ENCODE results near the gene GNAS. TPM values are rescaled to one million over a fixed set of nuclear protein-coding genes. Genes with fewer than 3 reads are reported as not detected.

The GNAS gene
- total and polyA plus RNA-seq, 9 of the 15 experiments (the other 6 are each of a cell fraction or from before 2014, with no cell fraction given), result 128 to 648 (median 266) TPM

DNA sequence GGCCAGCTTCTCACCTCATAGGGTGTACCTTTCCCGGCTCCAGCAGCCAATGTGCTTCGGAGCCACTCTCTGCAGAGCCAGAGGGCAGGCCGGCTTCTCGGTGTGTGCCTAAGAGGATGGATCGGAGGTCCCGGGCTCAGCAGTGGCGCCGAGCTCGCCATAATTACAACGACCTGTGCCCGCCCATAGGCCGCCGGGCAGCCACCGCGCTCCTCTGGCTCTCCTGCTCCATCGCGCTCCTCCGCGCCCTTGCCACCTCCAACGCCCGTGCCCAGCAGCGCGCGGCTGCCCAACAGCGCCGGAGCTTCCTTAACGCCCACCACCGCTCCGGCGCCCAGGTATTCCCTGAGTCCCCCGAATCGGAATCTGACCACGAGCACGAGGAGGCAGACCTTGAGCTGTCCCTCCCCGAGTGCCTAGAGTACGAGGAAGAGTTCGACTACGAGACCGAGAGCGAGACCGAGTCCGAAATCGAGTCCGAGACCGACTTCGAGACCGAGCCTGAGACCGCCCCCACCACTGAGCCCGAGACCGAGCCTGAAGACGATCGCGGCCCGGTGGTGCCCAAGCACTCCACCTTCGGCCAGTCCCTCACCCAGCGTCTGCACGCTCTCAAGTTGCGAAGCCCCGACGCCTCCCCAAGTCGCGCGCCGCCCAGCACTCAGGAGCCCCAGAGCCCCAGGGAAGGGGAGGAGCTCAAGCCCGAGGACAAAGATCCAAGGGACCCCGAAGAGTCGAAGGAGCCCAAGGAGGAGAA, 12.3 kb upstream of the GNAS start:
- ChIA-PET POLR2A (interaction anchor here (0.6 to 0.9 kb wide), 2 partner anchors 24 to 359 kb away, joined by 3 read pairs; no protein-coding TSS in a partner anchor), CTCF (ENCODE audit: low intra/inter-chr PET ratio) (interaction anchor here (0.6 to 2.2 kb wide), 2 partner anchors 359 to 603 kb away, joined by 3 to 8 read pairs; no protein-coding TSS in a partner anchor)
- in situ Hi-C loops (cut with MboI) (loop anchor here (10.0 kb wide), 1 partner anchor 185 kb away; the partner anchor contains the start of gene STX16), intact Hi-C loops (cut with micrococcal nuclease) (loop anchor here (2.0 to 10.0 kb wide), 3 partner anchors 188 to 605 kb away; partner anchors contain the start of gene STX16)
- no peak overlapping the region for H3K9ac ChIP-seq (ENCODE audit: insufficient read depth in 1 of 2, low read depth in 2 of 2, low read length in 2 of 2)
- 0 out of 2 replicates have a peak, but pooled peaks cover 4% of the 10 kb centered on the region for H4K20me1 ChIP-seq (replicated peaks; ENCODE audit: control insufficient read depth, insufficient read depth, low read length)
- H2AFZ ChIP-seq (ENCODE audit: low read depth, low read length), result no peak overlapping the region
- no peak overlapping the region for H3K4me3 ChIP-seq
- H3K4me1 ChIP-seq (replicated peaks in 1 of 2; ENCODE audit: control insufficient read depth in 2 of 2, insufficient read depth in 2 of 2, low read length in 2 of 2), result peaks cover 0 to 12% of the 10 kb centered on the region in 2 experiments; a peak in 1 of 5 replicates
- WGBS (ENCODE audit: insufficient coverage, low coverage, missing lambda C conversion rate), result 36% methylated on average over 31 of the region's 67 CpGs
- TF ChIP-seq MAFK (IDR thresholded peaks at IDR 0.05; ENCODE audit: low read length), result no peak
- no peak for TF ChIP-seq TFE3 (CRISPR knock-in tag; IDR thresholded peaks at IDR 0.05)
- TF ChIP-seq SMARCA5 (IDR thresholded peaks at IDR 0.05), result no peak
- no peak for TF ChIP-seq SIN3A (IDR thresholded peaks at IDR 0.05; ENCODE audit: borderline replicate concordance in 2 of 2, control insufficient read depth in 1 of 2, low read depth in 2 of 2, low read length in 2 of 2)
- no peak for TF ChIP-seq ZNF586 (CRISPR knock-in tag; conservative IDR thresholded peaks at IDR 0.05)
- TF ChIP-seq SAP30 (IDR thresholded peaks at IDR 0.05; ENCODE audit: borderline replicate concordance, insufficient read depth, low read depth, low read length, poor library complexity, severe bottlenecking), result no peak
- H3K9me1 ChIP-seq (ENCODE audit: control insufficient read depth, insufficient read depth, low read length), result no peaks in the 10 kb centered on the region
- FAIRE-seq (no peak), DNase-seq (ENCODE audit: extremely low read depth in 1 of 4, low spot score in 3 of 4) (no peak), ATAC-seq (no peak)
- no peaks in the 10 kb centered on the region for H3K79me2 ChIP-seq (ENCODE audit: control insufficient read depth, insufficient read depth, low read length)
- no peak overlapping the region for H3K4me2 ChIP-seq (ENCODE audit: insufficient read depth, low read length)
- H3K27me3 ChIP-seq (ENCODE audit: control insufficient read depth in 2 of 2, insufficient read depth in 2 of 2, low read length in 2 of 2), result peaks cover 17 to 42% of the 10 kb centered on the region in 2 experiments; a peak in 4 of 5 replicates
- no TSS peak for BruUV-seq (replicated peaks)
- no peaks in the 10 kb centered on the region for H3K36me3 ChIP-seq (ENCODE audit: control insufficient read depth, insufficient read depth, low read length)
- H3K9me3 ChIP-seq (replicated peaks; ENCODE audit: control insufficient read depth, insufficient read depth, low read depth, low read length), result no peaks in the 10 kb centered on the region
- H3K27ac ChIP-seq (ENCODE audit: extremely low read depth, low read depth, low read length), result no peak overlapping the region
